Left ventricle myocardium inferior (tissue), 1 donor: ENCODE results near the gene CDH20. TPM values are rescaled to one million over a fixed set of nuclear protein-coding genes. Genes with fewer than 3 reads are reported as not detected.

Experiments used
- DNase-seq: peaks from one replicate; pipeline ENCODE4 v3.0.0-alpha.2; 2020
- H3K27ac ChIP-seq: fragments of 200-600 bp; replicated peaks from 2 replicates; pipeline ENCODE4 v1.8.0; 2021
- H3K27me3 ChIP-seq: fragments of 200-600 bp; 2 replicates; pipeline ENCODE4 v1.8.0; 2021; ENCODE audit warnings: low read depth
- H3K36me3 ChIP-seq: fragments of 200-600 bp; 2 replicates; pipeline ENCODE4 v1.8.0; 2021
- H3K4me1 ChIP-seq: fragments of 200-600 bp; 2 replicates; pipeline ENCODE4 v1.8.0; 2021
- H3K4me3 ChIP-seq: fragments of 200-600 bp; 2 replicates; pipeline ENCODE4 v1.8.0; 2021; ENCODE audit warnings: mild to moderate bottlenecking, moderate library complexity
- H3K9me3 ChIP-seq: fragments of 200-600 bp; replicated peaks from 2 replicates; pipeline ENCODE4 v1.8.0; 2021
- intact Hi-C: fragments of 100-400 bp; cut with micrococcal nuclease; formaldehyde crosslinking; loops from one replicate; pipeline ENCODE4 v1.11.0; 2022
- total RNA-seq: library from RNA; stranded (reverse); fragmentation: NEBNext Ultra II Directional; extraction: Animal tissue kit (Norgen Biotek cat#: 25700); gene quantifications from one replicate; pipeline ENCODE4 v1.2.1, GENCODE V29; 2021
- TF ChIP-seq, protein P1 (sequence below): fragments of 200-600 bp; IDR thresholded peaks from 2 replicates; pipeline ENCODE4 v1.8.0; 2021; ENCODE audit warnings: antibody characterized with exemption, mild to moderate bottlenecking, borderline replicate concordance
- donor health status: DM: no; HTN: yes; CAD: no; lungs with severe emphysema.

Gene CDH20
- total RNA-seq, 1 donor from 2014 or later = not detected

DNA sequence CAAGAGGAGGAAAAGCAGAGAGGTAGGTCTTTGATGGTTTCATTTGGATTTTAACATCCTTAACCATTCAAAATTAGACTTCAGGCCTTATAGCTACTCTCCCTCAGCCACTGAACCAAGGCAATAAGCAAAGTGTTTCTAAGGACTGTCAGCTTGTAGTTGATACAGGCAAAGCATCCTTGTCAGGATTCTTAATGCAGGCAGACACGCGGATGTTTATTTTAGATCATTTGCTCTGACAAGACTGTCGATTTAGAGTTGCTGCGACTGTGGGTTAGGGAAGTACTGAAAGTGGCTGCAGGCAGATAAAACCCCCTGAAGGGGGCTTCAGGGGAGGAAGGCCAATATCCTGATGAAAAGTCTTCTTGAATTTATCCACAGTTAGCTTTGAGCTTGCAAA, 46.6 kb downstream of the CDH20 start:
- Histone ChIP-seq H3K4me1 (no peaks in the 10 kb centered on the region), H3K9me3 (no peaks in the 10 kb centered on the region), H3K4me3 (no peak overlapping the region), H3K27me3 (no peaks in the 10 kb centered on the region), H3K27ac (no peak overlapping the region), H3K36me3 (no peaks in the 10 kb centered on the region)
- TF ChIP-seq, protein P1, sequence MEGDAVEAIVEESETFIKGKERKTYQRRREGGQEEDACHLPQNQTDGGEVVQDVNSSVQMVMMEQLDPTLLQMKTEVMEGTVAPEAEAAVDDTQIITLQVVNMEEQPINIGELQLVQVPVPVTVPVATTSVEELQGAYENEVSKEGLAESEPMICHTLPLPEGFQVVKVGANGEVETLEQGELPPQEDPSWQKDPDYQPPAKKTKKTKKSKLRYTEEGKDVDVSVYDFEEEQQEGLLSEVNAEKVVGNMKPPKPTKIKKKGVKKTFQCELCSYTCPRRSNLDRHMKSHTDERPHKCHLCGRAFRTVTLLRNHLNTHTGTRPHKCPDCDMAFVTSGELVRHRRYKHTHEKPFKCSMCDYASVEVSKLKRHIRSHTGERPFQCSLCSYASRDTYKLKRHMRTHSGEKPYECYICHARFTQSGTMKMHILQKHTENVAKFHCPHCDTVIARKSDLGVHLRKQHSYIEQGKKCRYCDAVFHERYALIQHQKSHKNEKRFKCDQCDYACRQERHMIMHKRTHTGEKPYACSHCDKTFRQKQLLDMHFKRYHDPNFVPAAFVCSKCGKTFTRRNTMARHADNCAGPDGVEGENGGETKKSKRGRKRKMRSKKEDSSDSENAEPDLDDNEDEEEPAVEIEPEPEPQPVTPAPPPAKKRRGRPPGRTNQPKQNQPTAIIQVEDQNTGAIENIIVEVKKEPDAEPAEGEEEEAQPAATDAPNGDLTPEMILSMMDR = no peak
- intact Hi-C loops = no loop called here
- no peak for DNase-seq

DNA sequence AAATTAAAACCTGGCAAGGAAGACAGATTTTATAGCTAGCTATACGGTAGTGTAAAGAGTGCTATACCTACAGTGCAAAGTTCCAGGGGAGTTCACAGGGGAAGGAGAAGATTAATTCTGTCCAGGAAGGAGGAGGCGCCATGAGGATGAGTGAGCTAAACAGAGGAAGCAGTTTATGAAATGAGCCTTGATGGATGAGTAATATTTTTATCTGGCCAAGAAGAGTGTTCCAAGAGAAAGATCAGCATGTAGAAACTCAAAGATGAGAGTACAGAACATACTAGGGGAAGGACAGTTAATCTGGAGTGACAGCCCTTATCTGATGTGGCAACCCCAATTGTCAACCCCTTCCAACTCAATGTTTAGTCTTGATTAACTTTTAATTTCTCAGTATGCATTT, 54.8 kb downstream of the CDH20 start:
- no peaks in the 10 kb centered on the region for H3K4me1 ChIP-seq
- peaks cover 10% of the 10 kb centered on the region for H3K9me3 ChIP-seq
- no peaks in the 10 kb centered on the region for H3K27me3 ChIP-seq
- TF ChIP-seq, protein P1 = no peak
- intact Hi-C loops = no loop called here
- no peaks in the 10 kb centered on the region for H3K36me3 ChIP-seq
- H3K27ac ChIP-seq = no peak overlapping the region
- no peak for DNase-seq
- H3K4me3 ChIP-seq = no peak overlapping the region

DNA sequence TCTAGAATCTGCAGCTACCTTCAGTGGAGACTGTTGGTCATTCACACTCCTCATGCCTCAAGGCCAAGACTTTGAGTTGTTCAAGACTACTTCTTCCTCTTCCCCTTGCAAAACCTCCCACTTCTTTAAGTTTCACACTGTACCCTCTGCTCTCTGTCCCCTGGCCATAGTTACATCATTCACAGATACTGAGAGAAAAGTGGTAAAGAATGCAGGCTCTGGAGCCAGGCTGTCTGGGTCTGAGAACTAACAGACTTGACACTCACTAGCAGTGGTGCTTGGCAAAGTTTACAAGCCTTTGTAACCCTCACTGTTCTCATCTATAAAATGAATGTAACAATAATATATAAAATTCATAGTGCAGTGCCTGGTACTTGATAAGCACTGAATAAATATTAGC, 61.8 kb downstream of the CDH20 start:
- TF ChIP-seq, protein P1 = no peak
- no peaks in the 10 kb centered on the region for H3K27me3 ChIP-seq
- DNase-seq = no peak
- no peaks in the 10 kb centered on the region for H3K4me1 ChIP-seq
- H3K36me3 ChIP-seq = no peaks in the 10 kb centered on the region
- intact Hi-C loops = no loop called here
- H3K9me3 ChIP-seq = no peaks in the 10 kb centered on the region
- H3K4me3 ChIP-seq = no peak overlapping the region
- no peak overlapping the region for H3K27ac ChIP-seq

DNA sequence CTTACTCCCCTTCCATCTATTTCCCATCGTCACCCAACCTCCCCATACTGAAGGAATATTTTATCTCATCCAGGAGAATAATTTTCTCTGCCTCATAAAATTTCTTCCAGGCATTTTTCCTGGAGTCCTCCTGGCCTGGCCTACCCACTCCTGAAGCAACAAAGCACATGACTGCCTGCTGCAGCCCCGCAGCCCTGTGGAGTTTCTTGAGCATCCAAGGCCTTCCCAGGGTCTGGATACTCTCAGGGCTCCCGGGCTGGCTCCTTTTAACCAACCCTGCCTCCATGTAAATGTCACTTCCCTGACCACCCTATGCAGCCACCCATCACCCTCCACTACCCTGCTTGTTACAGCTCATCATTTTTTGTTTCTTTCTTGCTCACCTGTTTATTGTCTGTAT, 64.0 kb downstream of the CDH20 start:
- Histone ChIP-seq H3K4me3 (no peak overlapping the region), H3K27me3 (no peaks in the 10 kb centered on the region), H3K36me3 (no peaks in the 10 kb centered on the region), H3K27ac (no peak overlapping the region), H3K9me3 (no peaks in the 10 kb centered on the region), H3K4me1 (no peaks in the 10 kb centered on the region)
- TF ChIP-seq, protein P1 = no peak
- no peak for DNase-seq
- intact Hi-C loops = no loop called here

DNA sequence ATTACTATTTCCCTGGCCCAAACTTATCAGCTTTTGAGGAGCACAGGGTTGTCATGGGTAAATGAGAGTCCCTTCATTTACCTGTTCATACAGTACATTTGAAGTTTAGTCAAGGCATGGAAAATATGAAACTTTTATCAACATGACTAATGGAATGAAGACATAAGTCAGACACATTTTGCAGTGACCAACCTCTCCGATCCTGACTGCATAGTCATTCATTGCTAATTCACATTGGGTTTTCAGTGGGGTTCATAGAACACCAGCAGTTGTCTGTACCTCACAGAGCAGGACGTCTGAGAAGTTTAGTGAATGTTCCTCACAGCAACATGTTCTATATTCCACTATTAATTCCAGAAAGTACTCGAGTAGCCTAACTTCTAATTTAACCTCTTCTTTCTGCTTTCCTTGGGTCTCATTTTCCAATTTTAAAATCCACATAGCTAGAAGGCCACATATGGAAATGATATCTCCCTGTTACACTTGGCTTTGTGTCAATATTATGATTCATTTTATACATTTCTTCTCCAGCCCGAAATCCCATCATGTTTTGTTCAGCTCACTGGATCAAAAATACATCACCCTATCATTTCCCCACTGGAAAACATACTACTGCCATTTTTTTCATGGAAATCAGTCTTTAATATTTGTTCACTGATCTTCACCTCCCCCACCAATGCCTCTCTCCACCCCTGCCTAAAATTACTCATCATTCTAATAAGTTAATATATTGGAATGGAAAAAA, 65.9 kb downstream of the CDH20 start:
- H3K36me3 ChIP-seq = no peaks in the 10 kb centered on the region
- H3K4me3 ChIP-seq = no peak overlapping the region
- no peaks in the 10 kb centered on the region for H3K9me3 ChIP-seq
- H3K27me3 ChIP-seq = no peaks in the 10 kb centered on the region
- DNase-seq = no peak
- intact Hi-C loops = no loop called here
- H3K27ac ChIP-seq = no peak overlapping the region
- TF ChIP-seq, protein P1 = no peak
- no peaks in the 10 kb centered on the region for H3K4me1 ChIP-seq
